ENCODE data around the gene STAC3. TPM values are rescaled to one million over a fixed set of nuclear protein-coding genes. Genes with fewer than 3 reads are reported as not detected.
A peak's percentile ranks its signal among the peaks of the same experiment; 100 is the strongest.

Gene STAC3
- total and polyA plus RNA-seq, 2 of the 13 experiments (the other 11 are each of a cell fraction or from before 2014, with no cell fraction given) = 0.18 to 0.22 TPM

DNA sequence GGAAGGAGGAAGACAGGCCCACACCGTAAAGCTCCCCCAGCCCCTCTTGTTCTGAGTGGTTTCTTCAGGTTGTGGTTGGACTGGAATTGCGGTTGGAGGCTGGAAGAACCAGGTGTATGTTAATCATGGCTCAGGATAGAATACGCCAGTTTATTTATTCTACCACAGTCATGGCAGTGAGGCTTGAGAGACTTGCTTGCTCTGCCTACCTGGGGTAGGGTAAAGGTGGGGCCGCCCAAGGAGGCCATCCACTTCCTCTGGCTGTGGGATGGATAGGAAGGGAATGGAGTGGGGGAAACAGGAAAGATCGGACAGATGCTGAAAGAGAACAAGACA, 13.4 kb downstream of the STAC3 start:
- Histone ChIP-seq H3K4me3 (replicated peaks in 1 of 3; ENCODE audit: insufficient read depth in 1 of 3, low read depth in 2 of 3, low read length in 3 of 3) (peak overlapping the region; percentile 66 to 83 (median 67); a peak in 5 of 6 replicates), H3K4me1 (ENCODE audit: insufficient read depth, low read length) (peaks cover 83% of the 10 kb centered on the region), H3K9ac (ENCODE audit: insufficient read depth, low read depth, low read length) (peak overlapping the region; percentile 23; the same call in 1 of the 2 replicates), H2AFZ (ENCODE audit: low read length) (no peak overlapping the region), H3K9me3 (ENCODE audit: low read length) (no peaks in the 10 kb centered on the region), H3K79me2 (ENCODE audit: insufficient read depth, low read length) (no peaks in the 10 kb centered on the region), H3K4me2 (ENCODE audit: low read depth, low read length) (peak overlapping the region; percentile 99), H3K36me3 (replicated peaks in 1 of 2; ENCODE audit: control insufficient read depth in 1 of 2, insufficient read depth in 2 of 2, low read length in 2 of 2) (peaks cover 12 to 20% of the 10 kb centered on the region in 2 experiments), H3K27me3 (ENCODE audit: control insufficient read depth in 1 of 2, insufficient read depth in 2 of 2, low read length in 2 of 2) (peaks cover 16 to 34% of the 10 kb centered on the region in 2 experiments), H3K27ac (ENCODE audit: extremely low read length, insufficient read depth, low read length) (no peak overlapping the region), H4K20me1 (ENCODE audit: insufficient read depth, low read length) (peaks cover 8% of the 10 kb centered on the region; the same call in 1 of the 2 replicates)
- in situ Hi-C loops (cut with HindIII; ENCODE audit: extremely low pct_ligation_motif_present, low pct_unique_long_range_greater_than_20kb) (no loop called here), intact Hi-C loops (cut with micrococcal nuclease; ENCODE audit: unreplicated experiment) (no loop called here)
- ATAC-seq = no peak
- TF ChIP-seq ASH2L (IDR thresholded peaks at IDR 0.05; ENCODE audit: insufficient read length, low read depth, low read length) (no peak), GATAD1 (CRISPR knock-in tag; IDR thresholded peaks at IDR 0.05) (no peak), TP53 (CRISPR knock-in tag; conservative IDR thresholded peaks at IDR 0.05) (no peak), ZNF75D (CRISPR knock-in tag; IDR thresholded peaks at IDR 0.05; ENCODE audit: borderline replicate concordance) (no peak), REPIN1 (CRISPR knock-in tag; IDR thresholded peaks at IDR 0.05; ENCODE audit: borderline replicate concordance, low read depth) (no peak), NFIC (IDR thresholded peaks at IDR 0.05; ENCODE audit: low read length) (no peak), KAT7 (CRISPR knock-in tag; IDR thresholded peaks at IDR 0.05; ENCODE audit: borderline replicate concordance) (no peak)
- TF ChIP-seq, protein P1, sequence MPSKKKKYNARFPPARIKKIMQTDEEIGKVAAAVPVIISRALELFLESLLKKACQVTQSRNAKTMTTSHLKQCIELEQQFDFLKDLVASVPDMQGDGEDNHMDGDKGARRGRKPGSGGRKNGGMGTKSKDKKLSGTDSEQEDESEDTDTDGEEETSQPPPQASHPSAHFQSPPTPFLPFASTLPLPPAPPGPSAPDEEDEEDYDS (CRISPR knock-in tag; IDR thresholded peaks at IDR 0.05) = no peak
- ChIA-PET CTCF (ENCODE audit: low intra/inter-chr PET ratio, low total read pairs) (interaction anchor here (4.9 to 11.7 kb wide), 2 partner anchors 11 to 24 kb away, joined by 87 to 308 read pairs; partner anchors contain the start of genes NXPH4 and SHMT2), POLR2A (interaction anchor here (0.9 to 8.9 kb wide), 5 partner anchors 7 to 218 kb away, joined by 3 to 116 read pairs (median 3); partner anchors contain the start of genes INHBE and SHMT2)
- 61% methylated on average over 5 of the region's 5 CpGs for WGBS (ENCODE audit: low lambda C conversion rate)
- no peak for FAIRE-seq
- no TSS peak for BruUV-seq (replicated peaks)
- DNase-seq (ENCODE audit: low spot score) = no peak
